ENCODE results near the gene KRTAP10-9.

Gene KRTAP10-9

DNA sequence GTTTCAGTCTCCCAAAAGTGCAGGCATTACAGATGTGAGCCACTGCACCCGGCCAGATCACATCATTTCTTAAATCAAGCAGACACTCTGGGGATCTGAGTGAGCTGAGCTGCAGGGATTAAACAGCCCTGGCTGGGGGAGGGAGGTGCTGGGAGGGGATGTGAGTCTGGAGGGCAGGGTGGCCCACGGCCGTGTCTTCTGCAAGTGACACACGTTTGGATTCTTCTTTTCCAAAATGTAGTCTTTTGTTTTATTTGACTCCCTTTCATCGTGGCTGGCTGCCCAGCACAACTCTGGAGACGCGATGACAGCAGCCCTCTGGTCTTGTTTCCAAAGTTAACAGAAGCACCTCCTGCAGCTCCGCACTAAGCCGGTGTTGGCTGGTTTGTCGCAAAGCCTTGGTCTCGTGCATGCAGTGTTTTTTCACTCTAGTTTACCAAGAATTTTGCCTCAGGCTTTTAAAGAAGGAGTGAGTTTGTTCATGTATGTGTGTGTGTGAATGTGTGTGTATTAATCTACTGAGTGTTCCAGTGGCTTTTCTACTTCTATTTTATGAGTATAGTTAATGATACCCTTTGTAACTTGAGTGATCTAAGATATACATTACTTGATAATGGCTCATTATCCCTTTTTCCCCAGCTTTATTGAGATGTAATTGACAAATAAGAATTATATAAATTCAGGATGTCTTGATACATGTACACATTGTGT is 43.6 kb upstream of the KRTAP10-9 start (continued):
- TF ChIP-seq TOX (CRISPR knock-in tag; IDR thresholded peaks at IDR 0.05; ENCODE audit: borderline replicate concordance): no peak
- TF ChIP-seq GLIS3 (CRISPR knock-in tag; IDR thresholded peaks at IDR 0.05): no peak
- TF ChIP-seq ESRRG (CRISPR knock-in tag; IDR thresholded peaks at IDR 0.05): no peak
- TF ChIP-seq RARB (CRISPR knock-in tag; IDR thresholded peaks at IDR 0.05): no peak

GRCh38 chr21:44583800-44584147 is 43.1 kb upstream of the KRTAP10-9 start:
- TF ChIP-seq ZNF70 (CRISPR knock-in tag; IDR thresholded peaks at IDR 0.05) (no peak), ZFP3 (CRISPR knock-in tag; IDR thresholded peaks at IDR 0.05) (no peak), ZC3H10 (CRISPR knock-in tag; IDR thresholded peaks at IDR 0.05) (no peak), CSRNP3 (CRISPR knock-in tag; IDR thresholded peaks at IDR 0.05) (no peak), ESRRG (CRISPR knock-in tag; IDR thresholded peaks at IDR 0.05) (no peak), PATZ1 (CRISPR knock-in tag; IDR thresholded peaks at IDR 0.05; ENCODE audit: borderline replicate concordance) (no peak), TOX (CRISPR knock-in tag; IDR thresholded peaks at IDR 0.05; ENCODE audit: borderline replicate concordance) (no peak), ISL1 (CRISPR knock-in tag; IDR thresholded peaks at IDR 0.05) (no peak), ARNTL (CRISPR knock-in tag; IDR thresholded peaks at IDR 0.05; ENCODE audit: borderline replicate concordance, low read depth) (no peak), CSDC2 (CRISPR knock-in tag; IDR thresholded peaks at IDR 0.05) (no peak), TCF4 (CRISPR knock-in tag; IDR thresholded peaks at IDR 0.05; ENCODE audit: borderline replicate concordance) (no peak), ZNF8 (CRISPR knock-in tag; IDR thresholded peaks at IDR 0.05) (no peak), GLIS3 (CRISPR knock-in tag; IDR thresholded peaks at IDR 0.05) (no peak)
- no peak for ATAC-seq

- no peak for ATAC-seq
Measured at GRCh38 chr21:44585892-44586291, 41.0 kb upstream of the KRTAP10-9 start.

More at GRCh38 chr21:44585892-44586291, 41.0 kb upstream of the KRTAP10-9 start:
- TF ChIP-seq GLIS3 (CRISPR knock-in tag; IDR thresholded peaks at IDR 0.05) (no peak), PPARA (CRISPR knock-in tag; IDR thresholded peaks at IDR 0.05; ENCODE audit: borderline replicate concordance) (no peak), ZNF8 (CRISPR knock-in tag; IDR thresholded peaks at IDR 0.05) (no peak), SNAI2 (CRISPR knock-in tag; IDR thresholded peaks at IDR 0.05) (no peak), ZFP3 (CRISPR knock-in tag; IDR thresholded peaks at IDR 0.05) (no peak), ESRRG (CRISPR knock-in tag; IDR thresholded peaks at IDR 0.05) (no peak), POU6F1 (CRISPR knock-in tag; IDR thresholded peaks at IDR 0.05; ENCODE audit: borderline replicate concordance, low read depth) (no peak), ARNTL (CRISPR knock-in tag; IDR thresholded peaks at IDR 0.05; ENCODE audit: borderline replicate concordance, low read depth) (no peak), PATZ1 (CRISPR knock-in tag; IDR thresholded peaks at IDR 0.05; ENCODE audit: borderline replicate concordance) (no peak), TCF4 (CRISPR knock-in tag; IDR thresholded peaks at IDR 0.05; ENCODE audit: borderline replicate concordance) (no peak), ZFP30 (CRISPR knock-in tag; IDR thresholded peaks at IDR 0.05) (no peak), OSR1 (CRISPR knock-in tag; IDR thresholded peaks at IDR 0.05) (no peak), CSDC2 (CRISPR knock-in tag; IDR thresholded peaks at IDR 0.05) (no peak), CREB5 (CRISPR knock-in tag; IDR thresholded peaks at IDR 0.05; ENCODE audit: low read depth) (no peak), ISL1 (CRISPR knock-in tag; IDR thresholded peaks at IDR 0.05) (no peak), ZC3H10 (CRISPR knock-in tag; IDR thresholded peaks at IDR 0.05) (no peak), CSRNP3 (CRISPR knock-in tag; IDR thresholded peaks at IDR 0.05) (no peak), ZNF565 (CRISPR knock-in tag; conservative IDR thresholded peaks at IDR 0.05; ENCODE audit: low read depth) (no peak)

Data from SK-N-SH treated with all-trans-retinoic acid at 6 μM for 48 hours (cell line).